ENCODE measurements around the gene FBXW12.

The FBXW12 gene

GRCh38 chr3:48407542-48408099 lies 35.6 kb downstream of the FBXW12 start:
- no peak for DNase-seq (ENCODE audit: low read depth, low spot score)

GRCh38 chr3:48408823-48409281 lies 36.8 kb downstream of the FBXW12 start:
- no peak for DNase-seq (ENCODE audit: low read depth, low spot score)

- DNase-seq (ENCODE audit: low read depth, low spot score) = no peak
Observed at GRCh38 chr3:48409291-48410201, 37.5 kb downstream of the FBXW12 start.

GRCh38 chr3:48410205-48411040 lies 38.4 kb downstream of the FBXW12 start:
- no peak for DNase-seq (ENCODE audit: low read depth, low spot score)

- no peak for DNase-seq (ENCODE audit: low read depth, low spot score)
Observed at GRCh38 chr3:48411041-48411588, 39.1 kb downstream of the FBXW12 start.

- no peak for DNase-seq (ENCODE audit: low read depth, low spot score)
Observed at GRCh38 chr3:48411606-48412374, 39.8 kb downstream of the FBXW12 start.

GRCh38 chr3:48412375-48413001 lies 40.5 kb downstream of the FBXW12 start:
- no peak for DNase-seq (ENCODE audit: low read depth, low spot score)

GRCh38 chr3:48413086-48413485 lies 41.1 kb downstream of the FBXW12 start:
- no peak for DNase-seq (ENCODE audit: low read depth, low spot score)

- no peak for DNase-seq (ENCODE audit: low read depth, low spot score)
Observed at GRCh38 chr3:48413611-48414010, 41.6 kb downstream of the FBXW12 start.

- DNase-seq (ENCODE audit: low read depth, low spot score) = no peak
Observed at GRCh38 chr3:48414376-48415250, 42.6 kb downstream of the FBXW12 start.

GRCh38 chr3:48415251-48415953 lies 43.4 kb downstream of the FBXW12 start:
- DNase-seq (ENCODE audit: low read depth, low spot score) = no peak

- DNase-seq (ENCODE audit: low read depth, low spot score) = no peak
Observed at GRCh38 chr3:48416091-48416505, 44.1 kb downstream of the FBXW12 start.

GRCh38 chr3:48416546-48416945 lies 44.5 kb downstream of the FBXW12 start:
- no peak for DNase-seq (ENCODE audit: low read depth, low spot score)

- DNase-seq (ENCODE audit: low read depth, low spot score) = no peak
Observed at GRCh38 chr3:48417529-48418108, 45.6 kb downstream of the FBXW12 start.

GRCh38 chr3:48418140-48418539 lies 46.1 kb downstream of the FBXW12 start:
- no peak for DNase-seq (ENCODE audit: low read depth, low spot score)

- no peak for DNase-seq (ENCODE audit: low read depth, low spot score)
Observed at GRCh38 chr3:48418651-48419050, 46.6 kb downstream of the FBXW12 start.

GRCh38 chr3:48419149-48419548 lies 47.1 kb downstream of the FBXW12 start:
- no peak for DNase-seq (ENCODE audit: low read depth, low spot score)

GRCh38 chr3:48419597-48419996 lies 47.6 kb downstream of the FBXW12 start:
- DNase-seq (ENCODE audit: low read depth, low spot score) = no peak

GRCh38 chr3:48420561-48420960 lies 48.5 kb downstream of the FBXW12 start:
- DNase-seq (ENCODE audit: low read depth, low spot score) = no peak

Data from smooth muscle cell of the brain vasculature (primary cell).